Upper lobe of right lung (tissue), 1 donor: ENCODE data around the gene LGR6. TPM values are rescaled to one million over a fixed set of nuclear protein-coding genes. Genes with fewer than 3 reads are reported as not detected.

ENCODE experiments used
- ATAC-seq: fragments of 200-7000 bp; cut with Tn5 transposase; one replicate; pipeline ENCODE4 v1.9.1; 2020; ENCODE audit warnings: mild to moderate bottlenecking, moderate library complexity
- DNase-seq: peaks from one replicate; pipeline ENCODE4 v3.0.0-alpha.2; 2020
- H3K27ac ChIP-seq: fragments of 200-600 bp; one replicate; pipeline ENCODE4 v1.8.0; 2022
- H3K27me3 ChIP-seq: fragments of 200-600 bp; one replicate; pipeline ENCODE4 v1.8.0; 2022; ENCODE audit warnings: mild to moderate bottlenecking
- H3K36me3 ChIP-seq: fragments of 200-600 bp; one replicate; pipeline ENCODE4 v1.8.0; 2022
- H3K4me1 ChIP-seq: fragments of 200-600 bp; one replicate; pipeline ENCODE4 v1.8.0; 2022
- H3K4me3 ChIP-seq: fragments of 200-600 bp; one replicate; pipeline ENCODE4 v1.8.0; 2022; ENCODE audit warnings: mild to moderate bottlenecking
- H3K9me3 ChIP-seq: fragments of 200-600 bp; one replicate; pipeline ENCODE4 v1.8.0; 2022
- CTCF ChIP-seq: fragments of 200-600 bp; IDR thresholded peaks from one replicate; pipeline ENCODE4 v1.8.0; 2022; ENCODE audit warnings: antibody characterized with exemption
- intact Hi-C: fragments of 100-400 bp; cut with DNase I; formaldehyde crosslinking; loops from one replicate; pipeline ENCODE4 v1.11.0; 2022
- total RNA-seq: library from RNA; stranded (reverse); fragmentation: NEBNext Ultra II Directional; extraction: Animal tissue kit (Norgen Biotek cat#: 25700); gene quantifications from one replicate; pipeline ENCODE4 v1.2.1, GENCODE V29; 2021
- donor health status: DM: no; HTN: yes; CAD: no; lungs with severe emphysema.

LGR6 gene
- total RNA-seq, 1 donor from 2014 or later, result 1.8 TPM

- Histone ChIP-seq H3K36me3 (no peaks in the 10 kb centered on the region), H3K4me1 (no peaks in the 10 kb centered on the region), H3K27me3 (no peaks in the 10 kb centered on the region), H3K27ac (no peak overlapping the region), H3K4me3 (no peak overlapping the region), H3K9me3 (no peaks in the 10 kb centered on the region)
- DNase-seq (no peak), ATAC-seq (no peak)
- no peak for TF ChIP-seq CTCF
- intact Hi-C loops, result no loop called here
These were observed 55.8 kb downstream of the LGR6 start for GRCh38 chr1:202249436-202249835.

GRCh38 chr1:202249846-202250245 lies 56.2 kb downstream of the LGR6 start:
- H3K9me3 ChIP-seq, result no peaks in the 10 kb centered on the region
- no peak for TF ChIP-seq CTCF
- no peak for ATAC-seq
- H3K4me3 ChIP-seq, result no peak overlapping the region
- H3K4me1 ChIP-seq, result no peaks in the 10 kb centered on the region
- no peaks in the 10 kb centered on the region for H3K27me3 ChIP-seq
- H3K27ac ChIP-seq, result no peak overlapping the region
- H3K36me3 ChIP-seq, result no peaks in the 10 kb centered on the region
- no peak for DNase-seq
- intact Hi-C loops, result no loop called here

- H3K4me3 ChIP-seq, result no peak overlapping the region
- no peak for ATAC-seq
- no peak for TF ChIP-seq CTCF
- no peaks in the 10 kb centered on the region for H3K36me3 ChIP-seq
- intact Hi-C loops, result no loop called here
- no peak overlapping the region for H3K27ac ChIP-seq
- H3K9me3 ChIP-seq, result no peaks in the 10 kb centered on the region
- no peaks in the 10 kb centered on the region for H3K4me1 ChIP-seq
- no peak for DNase-seq
- H3K27me3 ChIP-seq, result no peaks in the 10 kb centered on the region
These were observed 57.4 kb downstream of the LGR6 start for GRCh38 chr1:202250982-202251381.

- no peak for TF ChIP-seq CTCF
- intact Hi-C loops, result no loop called here
- no peaks in the 10 kb centered on the region for H3K4me1 ChIP-seq
- H3K27me3 ChIP-seq, result no peaks in the 10 kb centered on the region
- DNase-seq, result no peak
- no peaks in the 10 kb centered on the region for H3K36me3 ChIP-seq
- no peaks in the 10 kb centered on the region for H3K9me3 ChIP-seq
- ATAC-seq, result no peak
- no peak overlapping the region for H3K4me3 ChIP-seq
- H3K27ac ChIP-seq, result no peak overlapping the region
These were observed 58.0 kb downstream of the LGR6 start for GRCh38 chr1:202251424-202252256.

GRCh38 chr1:202252271-202252670 lies 58.7 kb downstream of the LGR6 start:
- intact Hi-C loops, result no loop called here
- Histone ChIP-seq H3K27ac (no peak overlapping the region), H3K4me3 (no peak overlapping the region), H3K9me3 (no peaks in the 10 kb centered on the region), H3K36me3 (no peaks in the 10 kb centered on the region), H3K4me1 (no peaks in the 10 kb centered on the region), H3K27me3 (no peaks in the 10 kb centered on the region)
- ATAC-seq, result no peak
- TF ChIP-seq CTCF, result no peak
- peak; percentile 23 for DNase-seq
